ENCODE data around the gene CDKAL1.
A peak's percentile ranks its signal among the peaks of the same experiment; 100 is the strongest.

CDKAL1 gene

DNA sequence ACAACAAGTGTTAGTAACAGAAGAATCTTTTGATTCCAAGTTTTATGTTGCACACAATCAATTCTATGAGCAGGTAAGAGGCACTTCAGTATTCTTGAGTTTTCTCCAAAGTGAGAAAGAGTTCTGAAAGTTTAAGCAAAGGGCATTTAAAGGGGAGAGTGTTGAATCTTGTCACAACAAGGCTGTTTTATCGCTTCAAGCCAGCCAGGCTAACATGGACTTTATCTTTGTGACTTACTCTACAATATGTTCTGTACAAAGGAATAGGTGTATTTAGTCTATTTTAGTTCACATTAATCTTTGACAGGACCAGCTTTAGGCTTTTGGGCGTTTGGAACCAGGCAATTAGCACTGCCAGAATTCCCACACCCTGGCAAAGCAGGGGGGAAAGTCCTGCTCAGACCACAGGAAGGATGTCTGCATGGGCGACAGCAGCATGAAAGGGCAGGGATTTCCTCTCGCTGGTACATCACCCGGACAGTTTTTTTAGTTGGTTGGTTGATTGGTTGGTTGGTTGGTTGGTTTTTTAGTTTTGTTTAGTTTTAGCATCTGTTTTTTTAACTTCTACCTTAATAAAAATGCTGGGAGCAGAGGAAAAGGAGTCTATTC lies 663.9 kb downstream of the CDKAL1 start:
- no peak for DNase-seq

DNA sequence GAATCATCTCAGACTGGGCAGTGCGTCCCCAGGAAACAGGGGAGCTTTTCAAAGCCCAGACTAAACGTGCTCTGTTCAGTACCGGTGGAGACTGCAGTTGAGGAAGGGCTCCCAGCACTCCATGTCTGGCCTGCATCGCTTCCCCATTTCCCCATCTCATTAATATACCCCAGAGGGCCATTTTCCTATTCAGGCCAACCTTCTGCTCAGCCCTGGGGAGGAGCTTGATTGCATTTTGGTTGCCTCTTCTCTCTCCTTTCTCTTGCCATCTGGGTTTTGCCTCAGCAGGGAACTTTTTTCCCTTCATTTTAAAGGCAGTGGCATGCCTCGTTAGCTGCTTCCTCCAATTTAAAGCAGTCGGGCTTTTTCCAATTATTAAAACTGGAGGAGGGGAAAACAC lies 665.0 kb downstream of the CDKAL1 start:
- DNase-seq: no peak

DNA sequence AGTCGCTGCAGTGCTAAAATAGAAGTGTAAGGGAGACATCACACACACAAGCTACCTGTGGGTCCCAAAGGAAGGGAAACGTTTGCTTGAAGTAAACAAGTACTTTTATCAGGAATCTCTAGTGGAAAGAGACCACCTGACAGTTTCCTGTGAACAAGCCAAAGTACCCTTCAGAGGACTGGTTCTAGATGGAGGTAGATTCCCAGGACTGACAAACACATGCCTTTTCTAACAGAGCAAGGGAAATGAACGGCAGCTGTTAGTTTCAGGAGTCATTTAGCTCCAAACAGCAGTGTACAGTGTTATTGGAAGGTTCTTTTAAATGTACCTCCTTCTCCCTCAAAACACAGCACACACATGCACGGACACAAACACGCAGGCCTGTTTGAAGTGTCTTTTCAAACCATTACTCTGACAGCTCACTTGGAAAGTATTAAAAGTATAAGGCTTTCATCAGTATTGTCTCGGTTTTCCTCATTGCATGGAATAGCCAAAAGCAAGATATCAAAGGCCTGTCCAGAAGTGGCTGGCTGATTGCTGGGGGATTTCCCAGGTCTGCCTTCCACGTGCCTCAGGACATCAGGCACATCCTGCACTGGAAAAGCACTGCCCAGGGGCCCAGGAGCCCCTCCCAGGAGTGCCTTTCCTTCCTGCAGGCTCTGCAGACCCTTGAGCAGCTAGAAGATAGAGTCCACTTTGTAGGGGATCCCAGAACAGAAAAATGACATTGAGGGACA lies 666.0 kb downstream of the CDKAL1 start:
- no peak for DNase-seq

DNA sequence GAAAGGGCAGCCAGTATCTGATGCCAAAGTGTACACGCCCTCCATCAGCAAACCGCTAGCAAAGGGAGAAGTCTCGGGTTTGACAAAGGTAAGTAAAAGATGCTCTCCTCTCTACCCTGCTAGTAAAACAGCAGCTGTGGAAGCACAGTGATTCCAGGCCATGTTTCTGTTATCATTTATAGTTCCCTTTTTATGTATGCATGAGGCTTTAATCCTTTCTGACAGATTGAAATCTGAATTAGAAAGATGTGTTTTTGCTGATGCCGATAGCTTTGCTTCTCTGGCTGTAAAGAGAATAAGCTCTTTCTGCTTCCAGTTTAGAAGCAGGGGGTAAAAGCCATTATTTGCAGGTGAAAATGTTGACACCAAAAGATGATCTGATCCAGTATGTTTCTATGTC lies 666.9 kb downstream of the CDKAL1 start:
- DNase-seq: no peak

DNA sequence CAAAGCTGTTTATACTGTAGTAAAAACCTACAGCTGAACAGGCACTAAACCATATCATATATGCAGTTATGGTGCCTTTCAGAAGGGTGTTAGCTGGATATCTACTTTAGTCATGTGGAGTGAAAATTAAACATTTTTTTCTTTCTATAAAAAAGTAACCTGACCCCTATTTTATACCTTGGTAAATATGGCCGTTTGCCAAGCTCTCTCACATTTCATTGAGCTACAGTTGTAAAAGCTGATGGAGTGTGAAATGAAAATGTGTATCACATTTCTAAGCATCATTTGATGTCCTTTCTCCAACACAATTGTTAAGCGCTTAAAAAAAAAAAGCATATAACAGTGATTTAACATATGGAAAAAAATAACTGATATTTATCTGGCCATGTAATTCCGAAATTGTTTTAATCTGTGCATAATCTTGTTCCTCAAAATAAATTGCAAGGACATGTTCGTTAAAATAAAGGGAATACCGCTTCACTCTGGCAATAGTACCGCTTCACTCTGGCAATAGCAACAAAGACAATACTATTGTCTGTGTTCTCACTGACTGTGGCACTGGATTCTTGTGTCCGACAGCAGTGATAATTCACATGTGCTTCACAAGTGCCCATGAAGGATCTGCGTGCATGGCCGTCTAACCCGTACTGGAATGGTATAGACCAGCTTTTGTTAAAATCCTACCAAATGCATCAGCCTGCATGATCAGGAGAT lies 667.5 kb downstream of the CDKAL1 start:
- DNase-seq: no peak

DNA sequence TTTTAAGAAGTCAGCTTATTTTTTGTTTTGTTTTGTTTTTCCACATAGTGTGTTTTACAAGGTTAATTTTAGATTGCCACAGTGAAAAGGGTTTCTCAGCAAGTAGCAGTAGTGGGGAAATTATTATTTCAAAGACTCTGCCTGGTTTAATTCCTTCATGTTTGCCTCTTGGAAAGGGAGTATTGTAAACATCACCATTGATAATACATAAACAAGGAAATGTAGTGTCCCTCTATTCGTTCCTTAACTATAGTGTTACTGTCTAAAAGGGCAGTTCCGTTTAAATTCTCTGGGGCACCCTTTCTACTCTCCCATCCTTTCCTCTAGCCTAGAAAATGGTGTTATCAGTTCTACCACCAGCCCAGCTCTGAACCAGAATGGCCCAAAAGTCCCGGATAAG lies 668.3 kb downstream of the CDKAL1 start:
- no peak for DNase-seq

DNA sequence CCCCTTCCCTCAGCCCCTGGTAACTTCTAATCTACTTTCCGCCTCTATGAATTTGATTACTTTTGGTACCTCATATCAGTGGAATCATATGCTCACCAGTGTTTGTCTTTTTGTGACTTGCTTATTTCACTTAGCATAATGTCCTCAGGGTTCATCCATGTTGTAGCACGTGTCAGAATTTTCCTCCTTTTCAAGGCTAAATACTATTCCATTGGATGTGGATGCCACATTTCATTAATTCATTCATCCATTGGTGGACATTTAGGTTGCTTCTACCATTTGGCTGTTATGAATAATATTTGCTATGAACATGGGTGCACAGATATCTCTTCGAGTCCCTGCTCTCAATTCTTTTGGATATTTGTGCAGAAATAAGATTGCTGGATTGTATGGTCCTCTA lies 670.7 kb downstream of the CDKAL1 start:
- DNase-seq: no peak

DNA sequence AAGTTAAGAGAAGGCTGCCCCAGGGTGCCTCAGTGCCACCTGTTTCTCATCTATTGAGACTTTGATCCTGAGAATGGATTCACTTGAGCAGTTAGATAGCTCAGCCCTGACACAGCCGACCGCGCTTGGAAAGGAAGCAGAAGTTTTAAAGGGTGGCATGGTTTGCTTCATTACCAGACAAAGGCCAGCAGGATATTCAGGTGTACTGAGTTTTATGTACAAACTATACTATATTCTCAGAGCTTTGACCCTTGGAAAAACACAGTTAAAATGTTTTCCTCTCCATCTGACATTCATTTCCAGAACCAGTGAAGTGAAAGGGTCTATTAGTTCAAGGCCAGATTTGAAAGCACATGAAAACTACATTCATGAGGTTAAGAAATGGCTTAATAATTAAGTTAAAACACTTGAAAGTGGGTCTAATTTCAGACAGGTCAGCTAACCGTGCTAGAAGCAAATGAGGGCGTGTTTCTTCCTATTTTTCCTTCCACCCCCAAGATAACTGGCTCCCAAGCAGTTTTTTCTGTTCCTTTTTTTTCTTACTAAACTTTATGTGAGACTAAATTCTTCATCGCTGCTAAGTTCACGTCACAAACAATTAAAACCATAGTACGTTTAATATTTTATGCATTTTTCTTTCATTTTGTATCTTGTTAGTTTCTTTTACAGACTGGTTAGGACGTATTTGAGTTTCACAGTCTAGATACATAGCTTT lies 674.0 kb downstream of the CDKAL1 start:
- DNase-seq: no peak

DNA sequence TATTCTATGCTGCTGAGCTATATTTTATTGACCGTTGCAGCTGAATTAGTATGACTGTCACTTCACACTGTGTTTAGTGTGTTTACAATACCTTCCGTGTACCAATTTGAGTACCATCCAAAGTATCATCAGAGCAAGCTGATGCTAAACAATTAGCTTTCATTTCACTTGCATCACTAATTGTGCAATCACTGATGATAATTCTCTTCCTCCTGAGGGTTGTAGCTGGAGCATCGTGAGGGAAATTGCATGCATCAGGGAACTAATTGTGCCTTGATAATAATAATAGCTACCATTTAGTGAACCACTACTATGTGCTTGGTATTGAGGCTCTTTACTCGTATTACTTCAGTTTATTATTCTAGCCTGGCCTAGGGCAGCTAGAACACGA lies 674.5 kb downstream of the CDKAL1 start:
- no peak for DNase-seq

DNA sequence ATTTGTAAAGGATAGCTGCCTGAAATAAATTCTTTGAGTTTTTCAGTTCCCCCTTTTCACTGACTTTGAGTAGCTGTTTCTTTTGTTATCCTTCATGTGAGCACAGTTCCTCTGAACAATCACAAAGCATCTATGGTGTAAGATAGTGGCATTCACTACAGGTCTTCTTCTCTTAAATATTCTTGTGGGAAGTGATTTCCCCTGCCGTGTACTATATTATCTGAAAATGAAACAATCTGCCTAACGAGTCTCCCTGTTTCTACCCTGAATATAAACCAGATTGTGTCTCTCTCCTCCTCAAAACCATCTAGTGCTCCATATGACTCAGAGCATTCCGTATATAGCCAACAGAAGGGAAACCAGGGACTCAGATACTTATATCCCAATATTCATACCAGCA lies 679.2 kb downstream of the CDKAL1 start:
- no peak for DNase-seq

DNA sequence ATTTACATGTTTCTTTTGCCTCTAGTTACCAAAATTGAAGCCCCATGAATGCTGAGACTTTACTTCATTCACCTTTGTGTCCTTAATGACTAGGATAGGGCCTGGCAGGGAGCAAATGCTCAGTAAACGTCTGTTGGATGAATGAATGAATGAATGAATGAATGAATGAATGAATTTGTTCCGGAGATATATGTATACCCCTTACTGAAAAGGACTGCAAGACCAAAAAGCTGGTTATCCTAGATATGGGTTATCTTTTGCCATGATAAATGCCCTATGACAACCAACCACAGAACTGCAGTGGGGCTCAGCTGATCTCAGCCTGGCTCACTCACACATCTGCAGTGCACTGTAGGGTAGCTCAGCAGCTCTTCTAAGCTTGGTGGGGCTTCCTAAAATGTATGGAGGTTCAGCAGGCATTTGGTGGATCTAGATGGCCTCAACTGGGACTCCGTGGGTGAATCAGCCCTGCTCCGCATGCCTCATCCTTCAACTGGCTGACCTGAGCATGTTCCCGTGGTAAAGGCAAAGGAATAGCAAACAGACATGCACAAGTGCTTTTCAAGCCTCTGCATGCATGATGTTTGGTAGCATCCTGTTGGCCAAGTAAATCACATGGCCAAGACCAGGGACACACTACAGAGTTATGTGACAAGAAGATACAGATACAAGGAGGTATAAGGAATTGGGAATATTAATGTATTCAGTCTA lies 680.6 kb downstream of the CDKAL1 start:
- no peak for DNase-seq

DNA sequence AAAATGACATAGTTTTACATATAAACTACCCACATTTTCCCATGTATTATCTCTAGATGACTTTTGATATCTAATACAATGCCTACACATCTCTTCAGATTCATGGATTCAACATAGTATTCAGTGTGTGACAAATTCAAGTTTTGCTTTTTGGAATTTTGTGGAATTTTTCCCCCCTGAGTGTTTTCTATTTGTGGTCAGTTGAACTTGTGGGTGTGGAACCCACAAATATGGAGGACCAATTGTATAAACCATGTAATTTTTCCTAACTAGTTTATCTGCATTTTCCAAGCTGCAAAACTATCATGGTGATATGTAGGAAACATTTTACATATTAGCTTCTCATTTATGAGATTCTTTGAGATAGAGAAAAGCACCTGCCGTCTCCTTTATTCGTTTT lies 685.0 kb downstream of the CDKAL1 start:
- peak; percentile 21 for DNase-seq

DNA sequence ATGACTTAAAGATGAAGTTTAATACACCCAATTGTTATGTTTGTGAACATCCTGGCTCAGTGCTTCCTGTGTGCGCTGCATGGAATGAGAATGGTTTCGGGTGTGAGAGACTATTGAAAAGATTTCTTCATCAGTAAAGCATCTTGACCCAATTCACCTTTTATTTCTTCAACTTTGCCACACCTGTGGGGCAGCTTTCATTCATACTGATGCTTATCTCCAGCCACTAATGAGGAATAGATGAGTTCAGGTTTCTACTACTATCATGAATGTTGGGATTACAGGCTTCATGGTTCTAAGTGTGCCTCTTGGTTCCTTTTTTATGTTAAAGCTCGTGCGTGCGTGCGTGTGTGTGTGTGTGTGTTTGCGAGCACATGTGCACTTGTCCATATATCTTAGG lies 685.6 kb downstream of the CDKAL1 start:
- DNase-seq: no peak

DNA sequence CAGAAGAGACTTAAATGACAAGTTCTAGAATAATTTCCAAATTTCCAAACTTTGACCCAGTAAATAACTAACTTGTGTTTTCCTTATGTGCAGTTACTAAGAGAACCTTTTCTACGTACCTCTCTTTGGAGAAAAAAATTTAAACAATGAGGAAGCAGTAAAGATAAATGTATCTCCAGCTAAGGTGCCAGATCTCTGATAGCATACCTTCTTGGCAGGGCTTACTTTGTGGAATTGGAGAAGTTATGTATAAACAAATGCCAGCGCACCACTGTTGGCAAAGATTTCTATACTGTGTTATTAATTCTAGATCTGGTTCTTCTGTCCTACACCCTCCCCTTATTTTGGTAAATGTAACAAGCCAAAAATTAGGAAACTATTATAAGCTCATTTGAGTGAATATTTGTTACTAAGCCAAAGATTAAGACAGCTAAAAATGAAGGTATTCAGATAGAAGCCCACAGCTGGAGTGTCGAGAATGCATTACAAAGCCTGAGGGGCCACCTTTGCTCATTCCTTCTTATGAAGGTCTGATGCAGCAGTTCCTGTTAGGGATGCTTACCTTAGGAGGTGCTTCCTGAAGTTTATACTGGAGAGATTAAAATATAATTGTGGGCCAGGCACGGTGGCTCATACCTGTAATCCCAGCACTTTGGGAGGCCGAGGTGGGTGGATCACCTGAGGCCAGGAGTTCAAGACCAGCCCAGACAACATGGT lies 686.2 kb downstream of the CDKAL1 start:
- DNase-seq: no peak

DNA sequence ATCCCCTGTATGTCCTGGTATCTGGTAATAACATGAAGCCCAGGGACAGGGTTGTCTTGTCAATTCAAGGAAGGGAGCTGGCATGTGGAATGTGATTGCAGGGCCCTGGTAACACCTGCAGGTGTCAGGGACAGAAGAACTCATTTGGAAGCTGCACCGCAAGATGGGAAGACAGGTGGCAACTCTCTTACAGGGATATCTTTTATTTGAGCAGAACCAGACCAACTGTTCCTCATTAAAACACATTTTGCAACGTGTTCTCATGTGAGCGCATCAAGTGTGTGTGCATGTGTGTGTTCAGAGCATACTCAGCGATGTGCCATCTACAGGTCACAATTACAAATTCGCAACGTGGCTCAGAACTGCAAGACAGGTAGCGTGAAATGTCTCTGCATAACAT lies 688.4 kb downstream of the CDKAL1 start:
- DNase-seq: no peak

DNA sequence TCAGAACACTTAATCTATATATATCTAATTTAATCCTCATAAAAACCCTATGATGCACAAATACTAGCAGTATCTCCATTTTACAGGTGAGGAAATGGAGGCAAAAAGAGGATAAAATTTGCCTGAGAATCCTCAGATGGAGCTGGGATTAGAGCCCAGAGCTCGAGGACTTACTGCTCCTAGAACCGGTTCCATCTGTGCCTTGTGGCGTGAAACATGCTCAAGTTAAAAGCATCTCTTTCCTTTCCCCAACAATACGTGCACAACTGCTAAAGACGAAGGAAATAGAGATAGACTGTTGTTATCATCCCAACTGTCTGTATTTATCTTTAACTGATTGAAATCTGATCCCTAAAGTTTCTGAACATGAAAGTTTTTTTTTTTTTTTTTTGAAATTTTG lies 691.7 kb downstream of the CDKAL1 start:
- DNase-seq: no peak

DNA sequence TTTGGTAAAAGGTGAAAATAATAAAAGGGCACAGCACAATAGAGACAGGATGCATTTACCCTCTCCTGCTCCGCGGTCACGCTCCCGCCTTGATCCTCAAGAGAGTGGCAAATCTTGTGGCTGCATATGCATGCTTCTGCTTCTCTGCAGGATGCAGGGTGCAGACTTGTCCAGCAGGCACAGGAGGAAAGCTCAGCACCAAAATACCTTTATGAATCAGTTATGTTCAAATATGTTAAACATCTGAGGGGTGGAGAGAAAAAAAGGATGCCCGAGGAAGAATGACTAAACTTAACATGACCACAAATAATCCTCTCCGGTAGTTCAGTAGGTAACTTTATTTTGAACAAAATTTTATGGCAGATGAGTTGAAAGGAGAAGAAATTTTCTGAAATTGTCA lies 693.2 kb downstream of the CDKAL1 start:
- DNase-seq: peak; percentile 49

DNA sequence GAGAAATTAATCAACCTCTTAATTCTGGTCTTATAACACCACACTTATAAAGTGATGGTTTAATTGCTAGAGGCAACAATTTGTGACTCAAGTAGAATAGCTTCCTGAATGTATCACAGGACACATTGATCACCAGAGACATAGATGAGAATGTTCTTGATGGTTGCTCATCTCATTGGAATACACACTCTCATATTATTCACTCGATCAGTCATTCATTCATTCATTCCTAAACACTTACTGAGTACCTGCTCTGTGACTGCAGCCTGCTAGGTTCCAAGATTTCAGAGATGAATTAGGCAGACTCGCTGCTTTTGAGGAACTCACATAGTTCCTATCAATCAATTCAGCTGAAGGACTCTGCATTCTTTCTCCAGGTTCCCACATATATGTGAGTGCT lies 694.2 kb downstream of the CDKAL1 start:
- peak; percentile 53 for DNase-seq

DNA sequence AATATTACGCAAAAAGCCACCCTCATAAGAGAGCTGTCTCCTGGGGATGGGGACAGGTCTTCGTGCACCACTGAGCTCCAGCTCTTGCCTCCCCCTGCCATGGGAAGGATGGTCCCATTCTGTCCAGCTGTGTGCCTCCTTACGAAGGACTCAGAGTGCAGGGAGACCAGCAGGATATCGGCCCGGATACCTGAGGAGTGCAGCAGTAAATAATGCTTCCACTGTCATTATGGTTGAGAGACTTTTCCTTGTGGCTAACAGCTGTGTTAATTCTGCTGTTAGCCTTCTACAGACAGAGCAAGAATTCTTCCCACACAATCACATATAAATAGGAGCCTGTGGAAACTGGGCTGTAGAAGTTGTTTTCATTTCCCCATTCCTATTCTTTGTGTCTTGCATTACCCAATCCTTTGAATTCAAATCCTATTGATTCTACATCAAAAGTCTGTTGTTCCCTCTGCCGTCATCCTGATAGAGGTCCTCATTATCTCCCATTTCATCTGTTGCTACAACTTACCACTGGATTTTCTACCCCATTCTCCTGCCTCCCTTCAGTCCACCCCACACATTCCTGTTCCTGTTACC lies 694.7 kb downstream of the CDKAL1 start:
- no peak for DNase-seq

DNA sequence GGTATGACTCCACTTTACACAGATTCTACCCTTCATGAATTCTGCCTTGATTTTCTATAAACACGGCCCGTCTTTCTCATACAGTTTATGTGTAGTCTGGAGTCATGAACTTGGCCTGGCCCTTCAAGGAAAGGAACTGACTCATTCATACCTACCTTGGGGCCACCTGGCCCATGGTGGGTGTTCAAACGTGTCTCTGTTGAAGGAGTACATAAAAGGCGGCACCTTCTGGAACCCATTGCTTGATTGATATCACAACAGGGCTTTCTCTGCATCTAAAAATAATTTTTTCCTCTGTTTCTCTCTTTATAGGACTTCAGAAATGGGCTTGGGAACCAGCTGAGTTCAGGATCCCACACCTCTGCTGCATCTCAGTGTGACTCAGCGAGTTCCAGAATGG lies 696.3 kb downstream of the CDKAL1 start:
- DNase-seq: no peak

DNA sequence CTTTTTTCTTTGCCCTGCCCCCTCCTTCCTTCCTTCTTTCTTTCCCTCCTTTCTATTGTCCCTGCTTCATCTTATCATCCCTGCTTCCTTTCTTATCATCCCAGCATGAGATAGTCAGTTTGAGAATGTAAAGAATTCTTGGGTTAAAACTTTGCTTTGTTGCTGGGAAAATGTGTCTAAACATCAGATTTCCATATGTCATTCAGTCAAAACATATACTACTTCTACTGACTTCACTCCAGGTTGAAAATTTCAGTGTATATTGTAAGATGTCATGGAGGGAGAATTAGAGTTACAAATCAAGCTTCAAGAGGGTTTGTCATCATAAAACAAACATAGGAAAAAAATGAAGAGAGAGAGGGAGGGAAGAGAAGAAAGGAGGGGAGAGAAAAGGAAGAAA lies 700.9 kb downstream of the CDKAL1 start:
- no peak for DNase-seq

DNA sequence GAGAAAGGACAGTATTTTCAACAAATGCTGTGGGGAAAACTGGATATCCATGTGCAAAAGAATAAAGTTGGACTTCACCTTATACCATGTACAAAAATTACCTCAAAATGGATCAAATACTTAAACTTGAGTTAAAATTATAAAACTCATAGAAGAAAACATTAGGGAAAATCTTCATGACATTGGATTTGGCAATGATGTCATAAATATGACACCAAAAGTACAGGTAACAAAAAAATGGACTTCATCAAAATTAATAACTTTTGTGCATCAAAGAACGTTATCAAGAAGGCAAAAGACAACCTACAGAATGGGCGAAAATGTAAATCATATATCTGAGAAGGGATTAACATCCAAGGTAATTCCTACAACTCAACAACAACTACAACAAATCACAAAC lies 704.0 kb downstream of the CDKAL1 start:
- no peak for DNase-seq

Data from EL (cell line).